SK-N-SH (cell line): ENCODE data around the gene NT5C. TPM values are rescaled to one million over a fixed set of nuclear protein-coding genes. Genes with fewer than 3 reads are reported as not detected.
"Not testable (repeated sequence)": the region's sequence is repeated elsewhere in the genome, so short reads cannot be mapped to it uniquely, and the experiment has no call there.

Source experiments
- CTCF ChIA-PET: fragments of 300-600, 350-600 bp; formaldehyde crosslinking; extraction: SDS; loops from one replicate; lab custom pipeline; 2021; lab: Yijun Ruan, JAX
- POLR2A ChIA-PET: fragments of 350-600 bp; sonication (Branson Sonifier 250); formaldehyde crosslinking; extraction: SDS; loops from one replicate; lab custom pipeline; 2020; ENCODE audit warnings: antibody characterized with exemption, inconsistent platforms; lab: Yijun Ruan, JAX
- DNase-seq: peaks from one replicate; pipeline ENCODE4 v3.0.0; 2012
- H2AFZ ChIP-seq: fragments of 200-600 bp; sonication (generic); 2 replicates; pipeline ENCODE4 v1.8.1; 2016; ENCODE audit warnings: antibody characterized with exemption, mild to moderate bottlenecking, low read depth
- H3F3A ChIP-seq: fragments of 200-600 bp; sonication (generic); replicated peaks from 2 replicates; pipeline ENCODE3; 2016; ENCODE audit warnings: antibody characterized with exemption, mild to moderate bottlenecking; ENCODE audit not compliant: insufficient read depth
- H3K27ac ChIP-seq, 2 experiments: fragments of 200-500 bp in 1 of 2; fragments of 200-600 bp in 1 of 2; sonication (Bioruptor generic) in 1 of 2; sonication (generic), shearing (Covaris generic) in 1 of 2; 2 replicates each; pipeline versions ENCODE4 v1.5.1 to v1.6.1; 2014 to 2016; ENCODE audit warnings: low read depth in 2 of 2, inconsistent platforms in 1 of 2, low read length in 1 of 2, mild to moderate bottlenecking in 1 of 2, mixed read lengths in 1 of 2
- H3K27me3 ChIP-seq: fragments of 200-600 bp; sonication (generic), shearing (Covaris generic); 2 replicates; pipeline ENCODE4 v1.6.1; 2016; ENCODE audit warnings: mixed run types; ENCODE audit not compliant: insufficient read depth
- H3K36me3 ChIP-seq, 2 experiments: fragments of 200-500 bp in 1 of 2; fragments of 200-600 bp in 1 of 2; sonication (Bioruptor generic) in 1 of 2; sonication (generic) in 1 of 2; replicated peaks in 1 of 2; 2 replicates each; pipeline versions ENCODE3 to v1.5.1; 2014 to 2016; ENCODE audit warnings: low read length in 1 of 2, mild to moderate bottlenecking in 1 of 2; ENCODE audit not compliant: insufficient read depth in 2 of 2, control insufficient read depth in 1 of 2
- H3K4me1 ChIP-seq, 2 experiments: fragments of 200-500 bp in 1 of 2; fragments of 200-600 bp in 1 of 2; sonication (Bioruptor generic) in 1 of 2; sonication (generic), shearing (Covaris generic) in 1 of 2; 2 replicates each; pipeline versions ENCODE4 v1.5.1 to v1.6.1; 2014 to 2016; ENCODE audit warnings: low read depth in 1 of 2, low read length in 1 of 2, mixed run types in 1 of 2; ENCODE audit not compliant: insufficient read depth in 2 of 2, control insufficient read depth in 1 of 2
- H3K4me2 ChIP-seq: fragments of 200-600 bp; sonication (generic), shearing (Covaris generic); 2 replicates; pipeline ENCODE4 v1.6.1; 2017; ENCODE audit warnings: mixed run types
- H3K4me3 ChIP-seq, 2 experiments: fragments of 200-500 bp in 1 of 2; fragments of 200-600 bp in 1 of 2; sonication (Bioruptor generic) in 1 of 2; sonication (generic), shearing (Covaris generic) in 1 of 2; 2 replicates each; pipeline versions ENCODE4 v1.5.1 to v1.8.1; 2014 to 2016; ENCODE audit warnings: low read depth in 2 of 2, inconsistent platforms in 1 of 2, low read length in 1 of 2, mild to moderate bottlenecking in 1 of 2, mixed read lengths in 1 of 2, moderate library complexity in 1 of 2
- H3K79me2 ChIP-seq: fragments of 200-600 bp; sonication (generic); 2 replicates; pipeline ENCODE4 v1.8.1; 2017; ENCODE audit warnings: mild to moderate bottlenecking; ENCODE audit not compliant: insufficient read depth
- H3K9ac ChIP-seq: fragments of 200-600 bp; sonication (generic); 2 replicates; pipeline ENCODE4 v1.6.1; 2017; ENCODE audit warnings: mixed run types
- H3K9me2 ChIP-seq: fragments of 200-600 bp; sonication (generic); 2 replicates; pipeline ENCODE4 v1.6.1; 2017; ENCODE audit warnings: mixed run types
- H3K9me3 ChIP-seq: fragments of 200-600 bp; sonication (generic); 2 replicates; pipeline ENCODE4 v1.6.1; 2017; ENCODE audit warnings: mixed run types, mild to moderate bottlenecking, moderate library complexity
- H4K20me1 ChIP-seq: fragments of 200-600 bp; sonication (generic); 2 replicates; pipeline ENCODE4 v1.6.1; 2017; ENCODE audit warnings: mild to moderate bottlenecking, mixed run types; ENCODE audit not compliant: insufficient read depth
- CHD2 ChIP-seq: fragments of 150-350 bp; IDR thresholded peaks from 2 replicates; pipeline ENCODE4 v1.6.1; 2018; ENCODE audit warnings: low read length; ENCODE audit not compliant: partially characterized antibody
- ELF1 ChIP-seq: IDR thresholded peaks from 2 replicates; pipeline ENCODE4 v1.4.0; 2012
- EP300 ChIP-seq, 2 experiments: IDR thresholded peaks; 2 replicates each; pipeline versions ENCODE4 v1.4.0 to v1.6.1; 2012; ENCODE audit warnings: borderline replicate concordance in 1 of 2, low read depth in 1 of 2, low read length in 1 of 2
- FOXJ3 ChIP-seq: sonication (generic); formaldehyde crosslinking; IDR thresholded peaks from 2 replicates; pipeline ENCODE4 v1.5.1; 2020; ENCODE audit warnings: mild to moderate bottlenecking, missing genetic modification reagents
- FOXM1 ChIP-seq: IDR thresholded peaks from 2 replicates; pipeline ENCODE4 v1.4.0; 2012; ENCODE audit warnings: low read depth, mild to moderate bottlenecking
- GABPA ChIP-seq: IDR thresholded peaks from 2 replicates; pipeline ENCODE4 v1.4.0; 2012; ENCODE audit warnings: low read depth, mild to moderate bottlenecking
- MXI1 ChIP-seq: IDR thresholded peaks from 2 replicates; pipeline ENCODE4 v1.6.1; 2012; ENCODE audit warnings: mild to moderate bottlenecking, low read depth, low read length, improper control_type of control experiment
- NFIC ChIP-seq: IDR thresholded peaks from 2 replicates; pipeline ENCODE4 v1.4.0; 2012; ENCODE audit warnings: borderline replicate concordance
- RAD21 ChIP-seq: IDR thresholded peaks from 2 replicates; pipeline ENCODE4 v1.6.1; 2012; ENCODE audit warnings: mild to moderate bottlenecking, low read length
- RCOR1 ChIP-seq: fragments of 150-350 bp; IDR thresholded peaks from 2 replicates; pipeline ENCODE4 v1.6.1; 2017; ENCODE audit warnings: antibody characterized with exemption, low read length
- RFX5 ChIP-seq: IDR thresholded peaks from 2 replicates; pipeline ENCODE4 v1.6.1; 2012; ENCODE audit warnings: mild to moderate bottlenecking, improper control_type of control experiment, low read length
- SIN3A ChIP-seq: IDR thresholded peaks from 2 replicates; pipeline ENCODE4 v1.6.1; 2012; ENCODE audit warnings: low read depth, mild to moderate bottlenecking, low read length, moderate library complexity, borderline replicate concordance
- SMC3 ChIP-seq: IDR thresholded peaks from 2 replicates; pipeline ENCODE4 v1.6.1; 2012; ENCODE audit warnings: low read depth, low read length, improper control_type of control experiment
- TCF12 ChIP-seq: IDR thresholded peaks from 2 replicates; pipeline ENCODE4 v1.4.0; 2012
- WGBS: methylation state at CpG from one replicate; pipeline ENCODE4 v1.1.6; 2017; ENCODE audit warnings: low lambda C conversion rate; 5-methylcytosine and 5-hydroxymethylcytosine counted together
- polyA plus RNA-seq, 3 experiments: library from polyadenylated mRNA; depleted of rRNA; stranded (reverse); fragments of >200 nt; gene quantifications; 2 replicates each; pipeline ENCODE4 v1.2.3, GENCODE V29; 2012
- TF ChIP-seq, protein P1 (sequence below): fragments of 200-600 bp; sonication (generic); IDR thresholded peaks from 2 replicates; pipeline ENCODE4 v1.6.1; 2017; ENCODE audit warnings: antibody characterized with exemption, mild to moderate bottlenecking, moderate library complexity
- TF ChIP-seq, protein P2 (sequence below): IDR thresholded peaks from 2 replicates; pipeline ENCODE4 v1.4.0; 2012; ENCODE audit warnings: low read depth, borderline replicate concordance
- TF ChIP-seq, protein P3 (sequence below): IDR thresholded peaks from 2 replicates; pipeline ENCODE4; 2012
- TF ChIP-seq, protein P4 (sequence below): fragments of 150-350 bp; IDR thresholded peaks from 2 replicates; pipeline ENCODE4 v1.6.1; 2017; ENCODE audit warnings: antibody characterized with exemption, low read length, low read depth, borderline replicate concordance
- TF ChIP-seq, protein P5 (sequence below): IDR thresholded peaks from 2 replicates; pipeline ENCODE4 v1.6.1; 2012; ENCODE audit warnings: mild to moderate bottlenecking, low read depth, low read length, moderate library complexity

NT5C gene
- polyA plus RNA-seq, 1 of the 3 experiments (the other 2 are of a cell fraction), result 111 TPM

DNA sequence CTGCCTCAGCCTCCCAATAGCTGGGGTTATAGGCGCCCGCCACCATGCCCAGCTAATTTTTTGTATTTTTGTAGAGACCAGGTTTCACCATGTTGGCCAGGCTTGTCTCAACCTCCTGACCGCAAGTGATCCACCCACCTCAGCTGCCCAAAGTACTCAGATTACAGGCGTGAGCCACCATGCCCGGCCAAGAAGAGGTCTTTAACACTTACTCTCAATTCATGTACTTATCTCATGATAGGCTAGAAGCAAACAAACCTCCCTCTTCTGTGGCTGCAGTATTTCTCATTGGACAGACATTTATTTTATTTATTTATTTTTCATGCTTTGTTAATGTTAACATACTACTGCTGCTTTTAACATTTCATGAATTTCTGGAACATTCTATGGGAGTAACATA is 7.0 kb upstream of the NT5C start:
- WGBS, result 96% methylated on average over 5 of the region's 5 CpGs
- POLR2A ChIA-PET, result interaction anchor here (0.6 kb wide), 1 partner anchor 45 kb away, joined by 3 read pairs; no protein-coding TSS in a partner anchor
- Histone ChIP-seq H3K9me2 (no peaks in the 10 kb centered on the region), H4K20me1 (0 out of 2 replicates have a peak, but pooled peaks cover 4% of the 10 kb centered on the region), H3K4me2 (no peak overlapping the region), H3K4me1 (no peaks in the 10 kb centered on the region), H3K36me3 (peaks cover 38 to 85% of the 10 kb centered on the region in 2 experiments), H3F3A (peaks cover 76% of the 10 kb centered on the region), H3K27ac (no peak overlapping the region; a peak in 1 of 4 replicates), H3K9ac (no peak overlapping the region), H3K27me3 (no peaks in the 10 kb centered on the region), H2AFZ (no peak overlapping the region), H3K79me2 (peaks cover 57% of the 10 kb centered on the region), H3K4me3 (no peak overlapping the region), H3K9me3 (no peaks in the 10 kb centered on the region)
- no peak for DNase-seq
- TF ChIP-seq, protein P1, sequence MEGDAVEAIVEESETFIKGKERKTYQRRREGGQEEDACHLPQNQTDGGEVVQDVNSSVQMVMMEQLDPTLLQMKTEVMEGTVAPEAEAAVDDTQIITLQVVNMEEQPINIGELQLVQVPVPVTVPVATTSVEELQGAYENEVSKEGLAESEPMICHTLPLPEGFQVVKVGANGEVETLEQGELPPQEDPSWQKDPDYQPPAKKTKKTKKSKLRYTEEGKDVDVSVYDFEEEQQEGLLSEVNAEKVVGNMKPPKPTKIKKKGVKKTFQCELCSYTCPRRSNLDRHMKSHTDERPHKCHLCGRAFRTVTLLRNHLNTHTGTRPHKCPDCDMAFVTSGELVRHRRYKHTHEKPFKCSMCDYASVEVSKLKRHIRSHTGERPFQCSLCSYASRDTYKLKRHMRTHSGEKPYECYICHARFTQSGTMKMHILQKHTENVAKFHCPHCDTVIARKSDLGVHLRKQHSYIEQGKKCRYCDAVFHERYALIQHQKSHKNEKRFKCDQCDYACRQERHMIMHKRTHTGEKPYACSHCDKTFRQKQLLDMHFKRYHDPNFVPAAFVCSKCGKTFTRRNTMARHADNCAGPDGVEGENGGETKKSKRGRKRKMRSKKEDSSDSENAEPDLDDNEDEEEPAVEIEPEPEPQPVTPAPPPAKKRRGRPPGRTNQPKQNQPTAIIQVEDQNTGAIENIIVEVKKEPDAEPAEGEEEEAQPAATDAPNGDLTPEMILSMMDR, result no peak
- TF ChIP-seq GABPA, result no peak
- TF ChIP-seq, protein P2, sequence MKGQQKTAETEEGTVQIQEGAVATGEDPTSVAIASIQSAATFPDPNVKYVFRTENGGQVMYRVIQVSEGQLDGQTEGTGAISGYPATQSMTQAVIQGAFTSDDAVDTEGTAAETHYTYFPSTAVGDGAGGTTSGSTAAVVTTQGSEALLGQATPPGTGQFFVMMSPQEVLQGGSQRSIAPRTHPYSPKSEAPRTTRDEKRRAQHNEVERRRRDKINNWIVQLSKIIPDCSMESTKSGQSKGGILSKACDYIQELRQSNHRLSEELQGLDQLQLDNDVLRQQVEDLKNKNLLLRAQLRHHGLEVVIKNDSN, result no peak
- no peak for TF ChIP-seq NFIC
- TF ChIP-seq RAD21, result no peak
- TF ChIP-seq SMC3, result no peak
- no peak for TF ChIP-seq TCF12
- no peak for TF ChIP-seq ELF1
- no peak for TF ChIP-seq FOXJ3 (CRISPR knock-in tag)
- TF ChIP-seq, protein P3, sequence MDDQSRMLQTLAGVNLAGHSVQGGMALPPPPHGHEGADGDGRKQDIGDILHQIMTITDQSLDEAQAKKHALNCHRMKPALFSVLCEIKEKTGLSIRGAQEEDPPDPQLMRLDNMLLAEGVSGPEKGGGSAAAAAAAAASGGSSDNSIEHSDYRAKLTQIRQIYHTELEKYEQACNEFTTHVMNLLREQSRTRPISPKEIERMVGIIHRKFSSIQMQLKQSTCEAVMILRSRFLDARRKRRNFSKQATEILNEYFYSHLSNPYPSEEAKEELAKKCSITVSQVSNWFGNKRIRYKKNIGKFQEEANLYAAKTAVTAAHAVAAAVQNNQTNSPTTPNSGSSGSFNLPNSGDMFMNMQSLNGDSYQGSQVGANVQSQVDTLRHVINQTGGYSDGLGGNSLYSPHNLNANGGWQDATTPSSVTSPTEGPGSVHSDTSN, result no peak
- TF ChIP-seq RCOR1, result no peak
- no peak for TF ChIP-seq SIN3A
- no peak for TF ChIP-seq CHD2
- no peak for TF ChIP-seq RFX5
- no peak for TF ChIP-seq MXI1
- TF ChIP-seq, protein P4, sequence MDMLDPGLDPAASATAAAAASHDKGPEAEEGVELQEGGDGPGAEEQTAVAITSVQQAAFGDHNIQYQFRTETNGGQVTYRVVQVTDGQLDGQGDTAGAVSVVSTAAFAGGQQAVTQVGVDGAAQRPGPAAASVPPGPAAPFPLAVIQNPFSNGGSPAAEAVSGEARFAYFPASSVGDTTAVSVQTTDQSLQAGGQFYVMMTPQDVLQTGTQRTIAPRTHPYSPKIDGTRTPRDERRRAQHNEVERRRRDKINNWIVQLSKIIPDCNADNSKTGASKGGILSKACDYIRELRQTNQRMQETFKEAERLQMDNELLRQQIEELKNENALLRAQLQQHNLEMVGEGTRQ, result no peak
- TF ChIP-seq EP300 (IDR thresholded peaks at IDR 0.05; ENCODE audit: borderline replicate concordance in 1 of 2, low read depth in 1 of 2, low read length in 1 of 2), result no peak
- TF ChIP-seq, protein P5, sequence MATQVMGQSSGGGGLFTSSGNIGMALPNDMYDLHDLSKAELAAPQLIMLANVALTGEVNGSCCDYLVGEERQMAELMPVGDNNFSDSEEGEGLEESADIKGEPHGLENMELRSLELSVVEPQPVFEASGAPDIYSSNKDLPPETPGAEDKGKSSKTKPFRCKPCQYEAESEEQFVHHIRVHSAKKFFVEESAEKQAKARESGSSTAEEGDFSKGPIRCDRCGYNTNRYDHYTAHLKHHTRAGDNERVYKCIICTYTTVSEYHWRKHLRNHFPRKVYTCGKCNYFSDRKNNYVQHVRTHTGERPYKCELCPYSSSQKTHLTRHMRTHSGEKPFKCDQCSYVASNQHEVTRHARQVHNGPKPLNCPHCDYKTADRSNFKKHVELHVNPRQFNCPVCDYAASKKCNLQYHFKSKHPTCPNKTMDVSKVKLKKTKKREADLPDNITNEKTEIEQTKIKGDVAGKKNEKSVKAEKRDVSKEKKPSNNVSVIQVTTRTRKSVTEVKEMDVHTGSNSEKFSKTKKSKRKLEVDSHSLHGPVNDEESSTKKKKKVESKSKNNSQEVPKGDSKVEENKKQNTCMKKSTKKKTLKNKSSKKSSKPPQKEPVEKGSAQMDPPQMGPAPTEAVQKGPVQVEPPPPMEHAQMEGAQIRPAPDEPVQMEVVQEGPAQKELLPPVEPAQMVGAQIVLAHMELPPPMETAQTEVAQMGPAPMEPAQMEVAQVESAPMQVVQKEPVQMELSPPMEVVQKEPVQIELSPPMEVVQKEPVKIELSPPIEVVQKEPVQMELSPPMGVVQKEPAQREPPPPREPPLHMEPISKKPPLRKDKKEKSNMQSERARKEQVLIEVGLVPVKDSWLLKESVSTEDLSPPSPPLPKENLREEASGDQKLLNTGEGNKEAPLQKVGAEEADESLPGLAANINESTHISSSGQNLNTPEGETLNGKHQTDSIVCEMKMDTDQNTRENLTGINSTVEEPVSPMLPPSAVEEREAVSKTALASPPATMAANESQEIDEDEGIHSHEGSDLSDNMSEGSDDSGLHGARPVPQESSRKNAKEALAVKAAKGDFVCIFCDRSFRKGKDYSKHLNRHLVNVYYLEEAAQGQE, result no peak
- TF ChIP-seq FOXM1, result no peak
- CTCF ChIA-PET, result interaction anchor here (1.1 to 19.6 kb wide), 4 partner anchors 10 to 33 kb away, joined by 3 to 422 read pairs (median 4); partner anchors contain the start of gene ARMC7

DNA sequence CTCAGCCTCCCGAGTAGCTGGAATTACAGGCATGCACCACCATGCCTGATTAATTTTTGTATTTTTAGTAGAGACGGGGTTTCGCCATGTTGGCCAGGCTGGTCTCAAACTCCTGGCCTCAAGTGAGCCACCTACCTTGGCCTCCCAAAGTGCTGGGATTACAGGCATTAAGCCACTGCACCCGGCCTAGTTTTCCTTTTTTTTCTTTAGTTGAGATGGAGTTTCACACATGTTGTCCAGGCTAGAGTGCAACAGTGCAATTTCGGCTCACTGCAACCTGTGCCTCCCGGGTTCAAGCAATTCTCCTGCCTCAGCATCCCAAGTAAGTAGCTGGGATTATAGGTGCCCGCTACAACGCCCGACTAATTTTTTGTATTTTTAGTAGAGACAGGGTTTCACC is 6.2 kb upstream of the NT5C start:
- not testable (repeated sequence) for H3K9ac ChIP-seq, H3K27me3 ChIP-seq, H3K9me2 ChIP-seq, H4K20me1 ChIP-seq, H3K4me1 ChIP-seq, H3K27ac ChIP-seq, H2AFZ ChIP-seq, H3K9me3 ChIP-seq, DNase-seq, H3K4me3 ChIP-seq, H3K4me2 ChIP-seq
- H3K36me3 ChIP-seq, result peaks cover 36 to 77% of the 10 kb centered on the region in 2 experiments
- H3F3A ChIP-seq, result peaks cover 72% of the 10 kb centered on the region
- ChIA-PET CTCF (interaction anchor here (1.1 to 19.6 kb wide), 2 partner anchors 13 to 23 kb away, joined by 3 to 422 read pairs; partner anchors contain the start of gene ARMC7), POLR2A (interaction anchor here (0.6 kb wide), 2 partner anchors 45 to 86 kb away, joined by 3 read pairs; no protein-coding TSS in a partner anchor)
- 95% methylated on average over 9 of the region's 9 CpGs for WGBS
- peaks cover 50% of the 10 kb centered on the region for H3K79me2 ChIP-seq
